Epidermal melanocyte (primary cell): Measurements from ENCODE around the gene ITPRIPL2.

ENCODE experiments used
- DNase-seq: peaks from one replicate; pipeline ENCODE4 v3.0.0; 2011; ENCODE audit warnings: low spot score; ENCODE audit not compliant: insufficient read length

Gene ITPRIPL2

DNA sequence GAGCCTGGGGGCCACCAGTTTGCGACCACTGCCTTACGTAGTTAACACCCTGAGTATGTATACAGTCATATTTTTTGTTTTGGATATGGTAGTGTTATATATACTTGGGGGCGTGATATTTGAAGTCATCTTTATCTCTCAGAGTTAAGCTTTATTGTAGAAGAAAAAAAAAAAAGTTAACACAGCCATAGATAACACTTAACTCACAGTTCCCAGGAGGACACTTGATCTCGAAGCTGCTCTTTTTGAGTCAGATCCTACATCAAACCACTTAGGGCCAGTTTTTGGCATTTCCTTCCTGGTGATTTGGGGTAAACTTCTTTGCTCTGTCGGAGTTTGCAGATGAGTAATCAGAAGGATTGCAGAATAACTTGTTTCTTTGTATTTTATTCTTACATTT, 5.8 kb downstream of the ITPRIPL2 start:
- DNase-seq: no peak

DNA sequence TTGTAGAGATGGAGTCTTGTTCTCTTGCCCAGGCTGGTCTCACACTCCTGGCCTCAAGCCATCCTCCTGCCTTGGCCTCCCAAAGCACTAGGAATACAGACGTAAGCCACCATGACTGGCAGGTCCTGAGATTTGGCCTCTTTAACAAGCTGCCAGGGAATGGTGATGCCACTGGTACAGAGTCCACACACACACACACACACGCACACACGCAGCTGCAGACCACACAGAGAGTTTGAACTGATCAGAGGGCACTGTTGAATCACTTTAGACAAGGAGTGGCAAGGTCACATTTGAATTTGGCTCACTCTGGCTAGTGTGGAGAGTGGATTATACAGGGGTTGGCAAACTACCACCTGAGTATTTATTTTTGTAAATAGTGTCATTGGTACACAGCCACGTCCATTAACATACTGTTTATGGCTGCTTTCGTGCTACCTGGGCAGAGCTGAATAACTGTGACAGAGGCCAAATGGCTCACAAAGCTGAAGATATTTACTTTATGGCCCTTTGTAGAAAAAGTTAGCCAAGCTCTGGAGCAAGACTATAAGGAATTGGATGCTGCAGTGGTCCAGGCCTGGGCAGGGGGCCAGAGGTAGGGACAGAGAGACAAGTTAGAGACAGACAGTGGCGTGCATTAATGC, 9.9 kb downstream of the ITPRIPL2 start:
- no peak for DNase-seq

DNA sequence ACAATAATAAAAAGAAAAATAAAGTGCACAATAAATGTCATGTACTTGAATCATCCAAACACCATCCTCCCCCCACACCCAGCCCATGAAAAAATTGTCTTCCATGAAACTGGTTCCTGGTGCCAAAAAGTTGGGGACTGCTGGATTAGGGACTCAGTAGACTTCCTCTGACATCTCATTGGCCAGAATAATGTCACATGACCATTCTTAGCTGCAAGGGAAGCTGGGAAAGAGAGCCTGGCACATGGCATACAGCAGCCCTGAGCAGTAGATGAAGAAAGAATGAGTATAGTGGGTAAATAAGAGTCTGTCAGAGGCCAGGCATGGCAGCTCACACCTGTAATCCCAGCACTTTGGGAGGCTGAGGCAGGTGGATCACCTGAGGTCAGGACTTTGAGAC, 12.5 kb downstream of the ITPRIPL2 start:
- DNase-seq: no peak

DNA sequence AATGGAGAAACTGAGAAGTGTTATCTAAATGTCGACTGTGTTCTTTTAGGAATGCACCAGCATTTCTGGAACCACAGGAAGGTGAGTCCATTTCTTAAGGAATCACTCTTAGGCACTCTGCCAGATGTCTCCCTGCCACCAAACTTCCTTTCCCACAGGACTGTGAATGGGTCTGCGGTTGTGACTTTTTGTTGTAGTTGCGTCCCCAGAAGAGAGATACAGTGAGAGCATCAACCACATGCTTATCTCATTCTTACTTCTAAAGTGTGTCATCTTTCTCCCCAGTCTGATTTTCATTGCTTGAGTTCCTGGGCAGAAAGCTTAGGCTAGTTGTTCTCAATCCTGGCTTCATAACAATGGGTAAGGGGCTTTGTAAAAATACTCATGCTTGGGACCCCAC, 13.4 kb downstream of the ITPRIPL2 start:
- no peak for DNase-seq

DNA sequence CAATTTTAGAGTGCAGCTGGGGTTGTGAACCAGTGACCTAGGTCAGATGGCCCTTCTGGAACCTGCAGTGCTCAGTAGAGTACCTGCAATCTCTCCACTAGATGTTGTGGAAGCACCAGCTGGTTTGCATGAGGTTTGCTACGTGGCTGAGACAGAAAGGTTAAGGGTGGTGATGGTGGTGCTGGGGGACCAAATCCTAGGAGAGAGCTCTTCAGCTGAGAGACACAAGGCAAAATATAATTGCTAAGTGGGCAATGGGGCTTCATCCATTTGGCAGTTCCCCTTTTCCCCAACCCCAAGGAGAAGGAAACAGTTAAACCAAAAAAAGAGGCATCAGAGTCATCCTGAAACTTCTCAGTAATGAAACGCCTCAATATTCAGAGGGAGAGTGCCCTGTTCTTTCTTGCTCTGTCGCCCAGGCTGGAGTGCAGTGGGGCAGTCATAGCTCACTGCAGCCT, 13.9 kb downstream of the ITPRIPL2 start:
- DNase-seq: no peak

DNA sequence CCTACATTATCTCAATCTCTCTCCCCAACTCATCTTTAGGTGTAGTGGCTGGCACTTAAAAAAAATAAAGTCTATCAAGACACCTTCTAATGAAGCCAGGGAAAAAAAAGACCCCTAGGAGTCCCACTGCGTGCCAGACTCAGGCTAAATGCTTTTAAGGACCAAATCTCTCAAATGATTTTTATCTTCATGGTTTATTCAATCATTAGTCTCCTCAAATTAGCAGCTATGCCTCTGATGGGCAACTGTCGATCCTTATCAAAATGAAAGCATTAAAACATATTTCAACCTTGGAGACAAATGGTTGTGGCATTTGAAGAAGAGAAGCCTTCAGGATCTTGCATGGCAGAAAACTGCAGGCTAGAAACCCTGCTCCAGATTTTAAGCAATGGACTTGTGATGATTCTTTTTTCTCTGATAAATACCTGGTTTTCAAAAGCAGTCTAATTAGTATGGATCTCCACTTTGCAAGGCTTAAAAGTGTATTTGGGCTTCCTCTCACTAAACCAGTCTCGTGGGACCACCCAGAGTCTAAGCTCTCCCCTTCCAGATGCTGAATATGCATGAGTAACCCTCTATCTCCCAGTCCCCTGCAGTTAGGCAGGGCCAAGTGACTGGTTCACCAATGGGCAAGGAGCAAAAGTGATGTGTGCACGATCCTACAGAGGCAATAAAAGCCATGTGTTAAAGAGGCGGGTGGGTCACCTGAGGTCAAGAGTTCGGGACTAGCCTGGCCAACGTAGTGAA, 14.9 kb downstream of the ITPRIPL2 start:
- DNase-seq: no peak

DNA sequence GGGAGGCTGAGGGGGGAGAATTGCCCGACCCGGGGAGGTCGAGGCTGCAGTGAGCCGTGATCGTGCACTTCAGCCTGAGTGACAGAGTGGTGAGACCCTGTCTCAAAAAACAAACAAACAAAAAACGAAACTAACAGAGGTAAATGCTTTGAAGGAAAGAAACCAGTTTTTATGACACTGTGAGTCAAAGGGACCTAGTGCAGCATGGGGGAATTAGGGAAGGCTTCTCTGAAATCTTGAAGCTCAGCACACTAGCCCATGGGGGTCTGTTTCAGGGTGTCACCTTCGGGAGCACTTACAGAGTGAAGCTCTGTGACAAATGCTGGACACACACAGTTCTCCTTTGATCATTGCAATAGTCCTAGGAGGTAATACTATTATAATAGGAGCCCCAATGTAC, 16.6 kb downstream of the ITPRIPL2 start:
- DNase-seq: no peak

DNA sequence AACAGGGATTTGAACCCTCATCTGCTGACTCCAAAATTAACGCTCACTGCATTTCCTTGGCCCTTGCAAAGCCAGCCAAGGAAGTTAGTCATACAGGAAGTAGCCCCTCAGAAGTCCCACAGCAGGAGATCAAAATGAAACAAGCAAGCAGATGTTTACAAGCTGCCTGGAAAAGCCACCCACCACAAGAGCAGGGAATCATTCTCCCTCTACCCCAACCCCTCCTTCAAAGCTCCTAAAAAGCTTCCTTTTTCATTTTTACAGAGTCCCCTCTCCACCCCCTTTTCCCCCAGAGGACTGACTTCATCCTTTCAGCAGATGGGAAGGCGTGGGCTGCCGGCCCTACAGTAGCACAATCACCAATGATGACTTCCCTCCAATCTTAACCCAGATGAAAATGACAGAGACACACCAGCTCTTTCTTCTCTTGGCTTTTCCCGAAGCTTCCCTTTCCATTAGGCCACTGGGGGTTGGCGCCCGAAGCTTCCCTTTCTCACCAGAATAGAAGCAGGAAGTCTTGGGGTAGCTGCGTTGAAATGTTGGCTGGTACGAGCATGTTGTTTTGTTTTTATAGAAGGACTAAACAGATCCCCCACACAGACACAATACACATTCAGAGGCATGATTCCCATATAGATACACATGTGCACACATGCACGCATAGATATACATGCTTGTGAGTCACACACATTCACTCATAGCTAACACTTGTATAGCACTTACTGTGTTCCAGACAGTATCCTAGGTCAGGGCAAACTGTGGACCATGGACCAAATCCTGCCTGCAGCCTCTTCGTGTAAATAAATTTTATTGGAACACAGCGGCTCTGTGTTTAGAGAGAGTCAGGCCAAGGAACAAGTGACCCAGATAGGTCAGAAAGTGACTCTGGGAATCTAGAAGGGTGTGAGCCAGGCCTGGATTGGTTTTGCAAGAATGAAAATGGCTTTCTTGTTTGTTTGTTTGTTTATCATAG, 17.4 kb downstream of the ITPRIPL2 start:
- DNase-seq: peak; percentile 23

DNA sequence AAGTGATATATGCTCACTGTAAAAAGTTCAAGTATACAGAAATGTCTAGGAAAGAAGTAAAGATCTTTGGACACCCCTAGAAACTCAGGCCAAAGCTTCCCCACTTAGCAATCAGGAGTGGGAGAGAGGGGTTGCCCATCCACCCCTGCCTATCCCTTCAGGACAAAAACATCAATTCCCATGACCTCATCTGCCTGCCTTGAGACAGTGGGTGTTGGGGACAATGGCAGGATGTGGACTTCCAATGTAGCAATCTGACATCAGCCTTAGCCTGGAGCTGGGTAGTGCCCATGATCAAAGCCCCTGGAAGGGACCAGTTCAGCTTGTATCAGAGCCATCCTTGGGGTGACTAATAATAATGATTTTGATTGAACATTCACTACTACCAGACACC, 18.1 kb downstream of the ITPRIPL2 start:
- DNase-seq: no peak

DNA sequence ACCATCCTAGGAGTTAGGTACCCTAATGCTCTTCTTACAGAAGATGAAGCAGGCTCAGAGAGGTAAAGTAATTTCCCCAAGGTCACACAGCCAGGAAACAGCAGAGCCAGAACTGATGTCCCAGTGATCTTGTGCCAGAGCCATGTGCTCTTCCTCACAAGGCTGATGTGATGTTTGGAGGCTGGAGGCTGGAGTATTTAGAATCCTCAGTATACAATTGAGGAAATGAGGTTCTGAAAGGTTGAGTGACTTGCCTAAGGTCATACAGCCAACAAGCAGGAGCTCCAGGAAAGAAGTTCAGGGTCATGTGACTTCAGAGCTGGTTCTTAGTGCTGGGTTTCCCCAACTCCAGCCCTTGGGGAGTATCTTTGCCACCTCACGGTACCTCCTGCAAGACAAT, 18.5 kb downstream of the ITPRIPL2 start:
- DNase-seq: no peak

DNA sequence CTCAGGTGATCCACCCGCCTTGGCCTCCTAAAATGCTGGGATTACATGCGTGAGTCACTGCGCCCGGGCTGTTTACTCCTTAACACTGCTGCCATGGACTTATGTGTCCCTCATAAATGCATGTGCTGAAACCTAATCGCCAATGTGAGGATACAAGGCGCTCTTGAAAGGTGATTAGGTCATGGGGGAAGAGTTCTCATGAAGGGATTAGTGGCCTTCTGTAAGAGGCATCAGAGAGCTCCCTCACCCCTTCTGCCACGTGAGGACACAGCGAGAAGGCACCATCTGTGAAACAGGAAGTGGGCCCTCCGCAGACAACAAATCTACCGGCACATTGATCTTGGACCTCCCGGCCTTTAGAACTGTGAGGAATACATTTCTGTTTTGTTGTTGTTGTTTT, 19.1 kb downstream of the ITPRIPL2 start:
- no peak for DNase-seq

DNA sequence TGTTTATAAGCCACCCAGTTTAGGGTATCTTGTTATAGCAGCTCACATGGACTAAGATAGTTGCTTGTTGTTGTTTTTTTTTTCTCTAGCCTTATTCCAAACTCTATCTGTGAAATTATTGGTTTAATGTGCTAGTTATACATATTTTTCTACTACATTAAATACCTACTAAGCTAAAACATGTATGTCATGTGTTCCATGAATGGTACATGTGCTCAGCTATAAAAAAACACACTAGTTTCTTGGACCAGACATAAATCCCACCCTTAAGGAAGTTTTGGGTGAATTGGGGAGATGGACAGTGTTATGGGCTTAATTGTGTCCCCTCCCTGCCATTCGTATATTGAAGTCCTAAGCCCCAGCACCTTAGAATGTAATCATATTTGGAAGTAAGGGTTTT, 19.8 kb downstream of the ITPRIPL2 start:
- no peak for DNase-seq

DNA sequence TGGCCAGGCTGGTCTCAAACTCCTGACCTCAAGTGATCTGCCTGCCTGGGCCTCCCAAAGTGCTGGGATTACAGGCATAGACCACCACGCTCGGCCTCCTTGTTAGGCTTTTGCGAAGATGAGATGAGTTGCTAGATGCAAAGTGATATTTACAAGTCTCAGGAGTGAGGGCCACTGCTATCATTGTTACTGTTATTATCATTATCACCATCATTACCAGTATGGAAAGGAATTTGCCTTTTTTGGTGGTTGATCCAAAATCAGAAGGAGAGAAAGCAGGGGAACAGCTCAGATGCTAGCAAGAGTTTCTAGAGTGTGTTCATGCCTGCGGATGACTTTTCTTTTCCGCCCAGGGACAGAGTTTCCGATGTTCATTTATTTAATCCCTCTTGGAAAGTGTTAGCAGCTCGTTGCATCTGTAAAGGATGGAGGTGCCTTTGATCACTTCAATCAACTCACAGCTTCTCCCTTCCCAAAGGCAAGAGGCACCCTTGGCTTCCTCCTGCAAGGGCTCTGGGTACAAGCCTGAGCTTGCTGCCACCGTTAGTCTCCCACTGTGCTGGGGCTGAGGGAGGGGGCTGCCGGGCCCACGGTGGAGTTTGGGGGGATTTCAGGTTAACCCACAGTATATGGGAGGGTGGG, 21.6 kb downstream of the ITPRIPL2 start:
- DNase-seq: no peak

DNA sequence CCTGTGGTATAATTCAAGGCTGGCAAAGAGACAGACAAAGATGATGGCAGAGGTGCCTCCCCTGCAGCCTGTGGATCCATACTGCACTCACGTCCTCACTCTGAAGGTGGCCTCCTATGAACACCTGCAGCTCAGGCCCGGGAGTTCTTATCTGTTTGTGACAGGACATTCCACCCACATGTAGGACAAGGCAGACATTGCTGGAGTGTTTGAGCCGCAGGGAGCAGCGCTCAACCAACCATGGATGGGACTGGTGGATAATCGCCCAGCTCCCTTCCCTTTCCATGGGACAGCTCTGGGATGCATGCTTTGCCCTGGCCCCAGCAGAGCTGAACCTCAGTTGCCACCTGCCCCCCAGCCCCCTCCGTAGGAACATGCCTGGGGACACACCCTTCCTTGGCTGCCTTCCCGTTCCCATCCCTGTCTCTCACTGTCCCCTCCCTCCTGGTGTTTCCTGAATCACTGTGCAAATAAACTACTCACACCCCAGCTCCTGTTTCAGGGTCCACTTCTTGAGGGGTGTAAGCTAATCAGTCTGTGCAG, 22.2 kb downstream of the ITPRIPL2 start:
- DNase-seq: no peak

DNA sequence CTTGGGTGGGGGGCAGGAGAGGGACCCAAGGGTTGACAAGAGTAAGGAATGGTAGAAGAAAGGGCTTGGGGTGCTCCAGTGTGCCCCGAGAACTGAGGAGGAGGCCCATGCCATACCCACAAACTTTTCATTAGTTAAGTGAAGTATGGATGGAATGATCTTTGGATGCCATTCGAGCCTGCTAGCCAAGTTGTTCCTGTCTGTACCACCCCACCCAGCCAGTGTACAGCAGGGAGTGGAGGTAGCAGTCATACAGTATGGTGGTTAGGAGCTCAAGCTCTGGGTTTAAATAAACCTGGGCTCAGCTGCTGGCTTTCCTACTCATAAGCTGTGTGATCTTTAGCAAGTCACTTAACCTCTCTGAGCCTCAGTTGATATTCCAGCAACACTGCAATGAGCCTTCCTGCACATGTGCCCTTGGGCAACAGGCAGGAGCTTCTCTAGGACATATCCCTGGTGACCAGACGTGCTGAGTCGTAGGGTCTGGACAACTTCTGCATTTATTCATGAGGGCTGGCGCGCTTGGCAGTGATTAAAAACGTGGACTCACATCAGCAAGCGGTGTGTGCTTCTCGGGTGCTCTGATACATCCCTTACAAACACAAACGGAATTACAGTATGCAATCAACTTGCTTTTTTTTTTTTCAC, 22.9 kb downstream of the ITPRIPL2 start:
- DNase-seq: no peak

DNA sequence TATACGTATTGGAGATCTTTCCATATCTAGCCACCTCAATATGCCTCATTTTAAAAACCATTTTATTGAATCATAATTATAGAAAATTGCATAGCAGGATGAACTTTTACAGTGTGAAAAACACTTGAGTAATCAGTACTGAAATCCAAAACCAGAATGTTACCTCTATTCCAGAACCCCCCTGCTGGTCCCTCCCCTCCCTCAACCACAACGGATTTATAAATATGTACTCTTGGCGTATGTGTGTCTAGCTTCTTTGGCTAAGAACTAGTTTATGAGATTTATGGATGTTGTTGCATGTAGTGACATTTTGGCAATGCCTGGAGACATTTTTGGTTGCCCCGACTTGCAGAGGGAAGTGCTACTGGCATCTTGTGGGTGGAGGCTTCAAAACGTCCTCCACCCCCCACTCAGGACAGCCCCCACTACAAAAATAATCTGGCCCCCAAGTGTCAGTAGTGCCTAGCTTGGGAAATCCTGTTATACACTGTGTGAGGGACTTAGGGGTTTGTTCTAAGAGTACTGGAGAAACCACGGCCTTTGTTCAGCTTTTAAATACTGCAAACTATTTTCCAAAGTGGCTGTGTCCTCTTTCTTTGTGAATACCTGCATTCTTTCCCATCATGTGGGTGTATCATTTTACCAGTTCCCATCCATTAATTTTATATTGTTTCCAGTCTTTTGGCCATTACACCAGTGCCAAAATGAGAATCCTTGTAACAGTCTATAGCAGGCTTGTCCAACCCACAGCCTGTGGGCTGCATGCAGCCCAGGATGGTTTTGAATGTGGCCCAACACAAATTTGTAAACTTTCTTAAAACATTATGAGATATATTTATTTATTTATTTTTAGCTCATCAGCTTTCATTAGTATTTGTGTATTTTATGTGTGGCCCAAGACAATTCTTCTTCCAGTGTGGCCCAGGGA, 23.7 kb downstream of the ITPRIPL2 start:
- no peak for DNase-seq

DNA sequence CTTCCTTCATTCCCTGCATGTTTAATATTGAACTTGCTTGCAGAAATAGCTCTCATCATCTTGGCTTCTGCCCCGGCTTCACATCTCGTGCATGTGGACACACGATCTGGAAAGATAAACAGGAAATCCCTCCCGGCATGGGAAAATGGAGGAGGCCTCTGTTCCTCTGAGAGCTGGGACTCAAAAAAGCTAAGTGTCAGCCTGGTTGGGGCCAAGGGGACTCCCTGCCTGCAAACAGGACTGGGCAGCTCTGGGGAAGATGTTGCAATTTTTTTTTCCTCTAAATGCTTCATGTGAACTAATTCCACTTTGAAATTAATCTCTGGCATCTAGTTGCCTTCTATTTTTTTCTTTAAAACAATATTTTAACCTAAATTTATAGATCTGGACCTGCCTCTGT, 24.8 kb downstream of the ITPRIPL2 start:
- peak; percentile 76 for DNase-seq

DNA sequence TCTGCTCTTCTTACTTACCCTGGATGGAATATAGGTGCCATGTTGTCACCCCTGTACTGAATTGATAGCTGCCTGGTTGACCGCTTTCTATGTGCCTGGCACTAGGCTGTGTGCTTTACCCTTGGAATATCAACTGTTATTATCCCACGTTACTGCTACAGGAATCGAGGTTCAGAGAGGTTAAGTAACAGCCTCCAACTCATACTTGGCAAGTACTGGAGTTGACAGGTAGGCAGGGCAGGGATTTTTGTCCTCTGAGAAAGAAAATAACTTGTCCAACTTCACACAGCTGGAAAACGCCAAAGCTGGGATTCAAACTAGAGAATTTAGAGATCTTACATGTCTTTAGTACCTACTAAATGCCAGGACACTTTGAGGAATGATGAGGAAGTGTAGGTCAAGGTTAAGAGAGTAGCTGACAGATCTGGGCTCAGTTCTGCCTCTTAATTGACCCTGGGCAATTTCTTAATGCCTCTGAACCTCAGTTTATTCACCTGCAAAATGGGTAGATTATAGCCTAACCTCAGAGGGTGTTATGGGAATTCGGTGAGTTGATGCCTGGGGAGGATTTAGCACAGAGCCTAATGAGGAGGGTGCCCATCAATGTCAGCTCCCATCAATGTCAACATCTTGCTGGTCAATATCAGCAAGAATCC, 25.8 kb downstream of the ITPRIPL2 start:
- DNase-seq: no peak

DNA sequence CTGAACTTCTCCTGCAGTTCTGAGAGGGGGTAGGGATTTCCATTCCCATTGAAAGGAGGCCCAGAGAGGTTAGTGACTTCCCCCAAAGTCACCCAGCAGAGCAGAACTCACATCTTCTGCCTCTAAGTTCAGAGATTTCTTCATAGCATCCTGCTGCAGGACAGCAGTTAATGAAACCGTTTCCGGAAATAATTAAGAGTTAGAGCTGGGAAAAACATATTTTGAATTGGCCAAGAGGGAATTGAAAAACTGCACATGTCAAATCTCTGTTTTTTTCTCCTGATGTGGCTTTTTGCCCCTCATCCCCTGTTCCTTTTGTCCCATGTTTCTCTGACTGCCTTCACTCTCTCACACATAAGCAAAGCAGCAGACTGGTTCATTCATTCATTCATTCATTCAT, 26.6 kb downstream of the ITPRIPL2 start:
- DNase-seq: no peak
